SIG-M5 treated with dmso at 0.1 percent for 504 hours (cell line): ENCODE data around the gene TANC1.
"Not testable (repeated sequence)": the region's sequence is repeated elsewhere in the genome, so short reads cannot be mapped to it uniquely, and the experiment has no call there.

ENCODE experiments used
- DNase-seq: peaks from one replicate; lab custom pipeline; 2025; ENCODE audit not compliant: unreplicated experiment; lab: John Stamatoyannopoulos, UW

The TANC1 gene

GRCh38 chr2:159082119-159082518 lies 113.7 kb downstream of the TANC1 start:
- DNase-seq: no peak

GRCh38 chr2:159084384-159085370 lies 116.2 kb downstream of the TANC1 start:
- no peak for DNase-seq

- no peak for DNase-seq
Observed at GRCh38 chr2:159086342-159086741, 117.9 kb downstream of the TANC1 start.

DNA sequence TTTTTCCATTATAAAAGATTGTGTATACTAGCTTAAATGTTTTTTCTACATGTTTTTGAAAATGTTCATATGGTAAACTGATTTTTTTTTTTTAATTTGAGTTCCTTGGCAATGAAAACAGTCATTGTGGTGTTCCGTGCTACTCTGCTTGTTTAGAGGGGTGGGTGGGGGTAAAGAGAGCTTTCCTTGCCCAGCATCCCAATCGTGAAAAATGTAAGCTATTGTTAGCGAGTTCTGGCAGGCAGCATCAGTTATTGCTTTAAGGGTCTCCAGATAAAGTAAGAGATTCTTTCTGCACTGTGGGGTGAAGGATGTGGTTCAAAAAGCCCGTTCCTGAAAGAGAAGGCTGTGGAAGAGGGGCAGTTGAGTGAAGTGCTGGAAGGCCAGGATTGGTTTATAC lies 118.4 kb downstream of the TANC1 start:
- DNase-seq: no peak

GRCh38 chr2:159088906-159089305 lies 120.5 kb downstream of the TANC1 start:
- DNase-seq: peak; percentile 43

DNA sequence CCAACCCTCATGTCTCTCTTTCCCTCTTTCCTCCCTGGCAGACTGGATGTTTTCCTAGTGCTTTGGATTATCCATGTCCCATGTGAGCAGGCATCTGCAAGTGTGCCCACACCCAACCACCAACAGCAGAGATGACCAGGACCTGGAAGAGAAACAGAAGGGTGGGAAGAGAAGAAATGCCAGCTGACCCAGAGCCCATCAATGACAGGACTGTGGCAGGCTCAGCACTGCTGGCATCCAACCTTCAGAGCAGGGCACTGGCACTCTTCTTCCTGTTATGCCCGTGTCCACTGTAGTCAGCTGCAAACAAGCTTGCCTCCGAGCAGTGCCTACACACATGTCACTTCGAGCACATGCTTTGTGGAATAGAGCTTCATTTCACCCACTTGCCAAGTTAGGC lies 121.1 kb downstream of the TANC1 start:
- no peak for DNase-seq

GRCh38 chr2:159090514-159091201 lies 122.2 kb downstream of the TANC1 start:
- peak; percentile 37 for DNase-seq

- no peak for DNase-seq
Observed at GRCh38 chr2:159091381-159091780, 122.9 kb downstream of the TANC1 start.

GRCh38 chr2:159091976-159092375 lies 123.5 kb downstream of the TANC1 start:
- DNase-seq: peak; percentile 70

GRCh38 chr2:159093497-159093896 lies 125.1 kb downstream of the TANC1 start:
- DNase-seq: no peak

DNA sequence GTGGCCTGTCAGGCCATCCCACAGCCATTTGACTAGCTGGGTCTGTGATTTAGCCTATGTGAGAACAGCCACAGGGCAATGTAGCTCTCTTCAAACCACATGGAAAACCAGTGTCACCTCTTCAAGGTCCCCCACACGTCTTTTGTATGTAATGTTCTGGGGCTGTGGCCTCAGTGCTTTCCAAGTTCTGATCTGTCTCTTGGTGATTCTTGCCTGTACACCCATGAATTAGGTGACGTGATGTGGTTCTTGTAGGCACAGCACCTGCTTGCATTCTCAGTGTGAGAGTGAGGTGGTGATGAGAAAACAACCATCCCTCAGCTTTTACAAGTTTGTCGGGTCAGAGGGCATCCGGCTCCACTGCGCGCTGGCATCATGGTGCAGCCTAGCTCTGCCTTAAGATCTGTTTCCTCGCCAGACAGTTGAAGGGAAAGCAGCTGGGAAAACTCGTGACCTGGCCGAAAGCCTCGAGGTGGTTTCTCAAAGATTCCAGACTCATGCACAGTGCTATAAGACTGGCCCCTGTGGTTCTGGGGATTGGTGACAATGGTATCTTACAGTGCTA lies 125.8 kb downstream of the TANC1 start:
- no peak for DNase-seq

- peak; percentile 11 for DNase-seq
Observed at GRCh38 chr2:159095813-159096212, 127.4 kb downstream of the TANC1 start.

DNA sequence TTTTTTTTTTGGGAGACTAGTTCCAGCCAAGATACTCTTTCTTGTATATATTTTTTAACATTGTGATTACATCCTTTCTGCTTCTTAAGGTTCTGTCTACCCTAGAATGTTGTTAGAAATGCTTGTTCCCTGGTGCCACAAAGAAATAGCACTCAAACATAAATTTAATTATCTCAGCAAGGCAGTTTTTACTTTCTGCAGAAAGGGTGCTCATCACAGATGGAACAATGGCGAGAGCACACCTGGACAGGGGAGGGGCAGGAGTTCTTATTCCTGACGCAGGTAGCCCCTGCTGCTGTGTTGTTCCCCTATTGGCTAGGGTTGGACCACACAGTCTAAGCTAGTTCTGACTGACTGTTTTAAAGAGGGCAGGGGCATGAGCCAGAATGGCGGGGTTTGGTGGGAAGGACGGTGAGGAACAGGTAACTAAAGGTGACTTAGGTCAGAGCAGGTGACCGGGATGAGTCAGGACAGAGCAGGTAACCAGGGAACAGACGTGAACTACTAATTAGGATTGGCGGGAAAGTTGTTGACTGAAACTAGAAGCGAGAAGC lies 127.9 kb downstream of the TANC1 start:
- DNase-seq: not testable (repeated sequence)

- no peak for DNase-seq
Observed at GRCh38 chr2:159096901-159097300, 128.5 kb downstream of the TANC1 start.

DNA sequence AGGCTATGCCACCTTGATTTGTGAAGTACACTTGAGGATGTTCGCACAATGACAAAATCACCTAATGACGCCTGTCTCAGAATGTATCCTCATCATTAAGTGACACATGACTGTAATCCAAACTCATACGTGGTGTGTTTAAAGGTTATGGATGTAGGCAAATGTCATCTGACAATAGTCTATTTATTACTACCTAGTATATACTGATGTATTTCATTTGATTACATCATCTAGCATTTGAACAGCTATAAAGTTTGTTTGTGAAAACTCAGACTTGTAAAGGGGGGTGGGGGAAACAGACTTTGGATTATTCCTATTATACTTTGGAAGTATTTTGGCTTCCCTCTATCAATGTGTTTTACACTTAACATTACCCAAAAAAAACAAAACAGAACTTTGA lies 129.9 kb downstream of the TANC1 start:
- no peak for DNase-seq

DNA sequence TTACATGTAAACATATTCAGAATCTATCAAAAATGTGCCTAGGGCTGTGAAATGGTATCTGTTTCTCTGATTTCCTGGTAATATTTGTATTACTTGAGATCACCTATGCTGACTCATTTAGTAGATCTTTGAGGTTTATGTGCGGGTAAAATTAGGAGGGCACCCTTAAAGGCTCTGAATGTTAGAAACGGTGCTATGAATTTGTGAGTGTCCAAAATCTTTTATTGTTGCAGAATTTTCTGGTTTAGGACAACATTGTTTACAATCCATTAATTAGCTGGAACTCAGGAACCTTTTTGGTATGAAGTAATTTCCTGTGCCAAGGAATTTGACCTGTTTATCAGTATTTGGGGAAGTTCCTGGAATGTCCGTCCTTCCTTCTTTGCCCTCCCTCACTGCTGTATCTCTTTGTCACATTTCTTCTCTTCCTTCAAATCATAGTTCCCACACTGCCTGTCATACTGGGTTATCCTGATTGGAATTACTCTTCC lies 130.5 kb downstream of the TANC1 start:
- no peak for DNase-seq

DNA sequence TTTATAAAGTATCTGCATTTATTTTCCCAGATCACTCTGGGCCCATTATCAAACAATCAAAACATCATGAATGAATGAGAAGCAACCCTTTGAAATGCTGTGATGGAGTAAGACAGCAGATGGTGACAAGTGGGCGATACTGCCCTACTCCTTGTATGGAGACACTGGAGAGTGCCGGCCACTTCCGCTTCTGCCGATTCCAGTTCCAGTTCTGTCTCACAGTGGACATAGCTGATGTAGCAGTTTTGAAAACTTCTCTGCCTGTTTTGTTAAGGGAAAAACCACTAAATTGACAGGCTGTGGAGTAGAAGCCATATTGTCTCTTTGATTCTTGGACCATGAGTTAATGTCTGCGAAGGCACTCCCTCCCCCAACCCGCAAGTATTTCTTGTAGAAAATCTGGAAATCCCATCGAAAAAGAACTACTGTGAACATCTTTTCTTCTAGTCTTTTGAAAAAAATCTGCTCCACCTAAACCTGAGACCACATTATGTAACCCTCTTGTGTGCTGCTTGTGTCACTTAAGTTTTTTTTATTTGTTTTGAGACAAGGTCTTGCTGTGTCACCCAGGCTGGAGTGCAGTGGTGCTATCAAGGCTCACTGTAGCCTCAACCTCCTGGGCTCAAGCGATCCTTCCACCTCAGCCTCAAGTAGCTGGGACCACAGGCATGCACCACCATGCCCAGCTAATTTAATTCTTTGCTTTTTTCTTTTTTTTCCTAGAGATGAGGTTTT lies 133.5 kb downstream of the TANC1 start:
- DNase-seq: no peak

DNA sequence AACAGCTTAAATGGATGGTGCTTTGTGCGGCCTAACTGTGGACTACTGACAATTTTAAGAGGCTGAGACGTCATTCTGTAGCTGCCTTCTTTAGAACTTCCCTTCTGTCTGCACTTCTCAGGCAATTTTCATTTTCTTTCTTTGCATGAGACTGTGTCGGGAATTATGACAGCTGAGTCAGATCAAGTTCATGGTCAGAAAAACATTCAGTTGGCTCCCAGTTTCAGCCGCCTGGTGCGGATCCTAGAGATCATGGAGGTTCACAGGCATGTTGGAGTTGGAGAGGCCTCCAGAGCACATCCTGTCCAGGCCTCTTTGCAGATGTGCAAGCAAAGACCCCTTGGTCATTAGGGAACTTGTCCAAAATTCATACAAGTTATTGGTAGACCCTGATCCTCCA lies 135.0 kb downstream of the TANC1 start:
- DNase-seq: no peak

DNA sequence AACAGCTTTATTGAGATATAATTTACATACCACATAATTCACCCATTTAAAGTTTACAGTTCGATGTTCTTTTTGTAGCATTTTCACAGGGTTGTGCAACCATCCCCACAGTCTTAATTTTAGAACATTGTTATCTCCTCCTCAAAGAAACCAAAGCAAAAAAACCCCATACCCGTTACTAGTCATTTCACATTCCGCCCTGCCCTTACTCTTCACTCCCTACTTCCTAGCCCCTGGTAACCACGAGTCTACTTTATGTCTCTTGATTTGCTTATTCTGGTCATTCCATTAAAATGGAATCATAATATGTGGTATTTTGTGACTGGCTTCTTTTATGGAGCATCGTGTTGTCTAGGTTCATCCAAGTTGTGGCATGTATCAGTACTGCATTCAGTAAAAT lies 137.7 kb downstream of the TANC1 start:
- DNase-seq: peak; percentile 58

DNA sequence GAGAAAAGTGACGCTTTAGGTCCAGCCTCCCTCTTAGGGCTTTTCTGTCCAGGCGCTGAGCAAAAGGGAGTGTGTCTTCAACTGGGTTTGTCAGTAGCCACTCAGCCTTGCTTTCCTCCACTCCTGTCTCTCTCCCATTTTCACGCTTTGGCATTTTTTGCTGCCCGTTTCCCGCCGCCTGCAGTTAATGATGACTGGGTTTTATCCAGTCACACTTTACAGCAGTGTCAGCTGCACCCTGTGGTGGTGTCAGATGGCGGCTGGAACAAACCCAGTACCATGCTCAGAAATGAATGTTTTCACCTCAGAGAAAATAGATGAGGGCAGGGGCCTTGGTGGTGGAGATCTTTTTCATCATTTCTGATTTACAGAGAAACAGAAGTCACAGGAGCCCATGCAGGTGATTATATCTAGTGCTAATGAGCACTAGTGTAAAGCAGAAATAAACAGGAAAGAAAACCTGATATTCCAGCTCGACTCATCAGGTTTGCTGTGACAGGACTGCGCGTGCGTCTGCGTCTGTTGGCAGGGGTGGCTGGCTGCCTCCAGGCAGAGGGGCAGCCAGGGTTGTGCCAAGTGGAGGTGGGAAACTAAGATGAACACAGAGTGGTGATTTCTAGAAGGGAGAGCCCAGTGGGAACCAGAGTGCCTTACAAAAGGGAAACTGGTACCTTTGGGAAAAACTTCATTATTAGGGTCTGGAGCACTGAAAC lies 139.9 kb downstream of the TANC1 start:
- DNase-seq: no peak
